Mesenchymal stem cell (in vitro differentiated cells and primary cell): ENCODE results near the gene GATAD2B.

ENCODE experiments used
- DNase-seq: peaks from one replicate; pipeline ENCODE4 v3.0.0-alpha.2; 2013
- H2AFZ ChIP-seq: one replicate; pipeline ENCODE4 v1.6.1; 2013; ENCODE audit warnings: low read depth, mild to moderate bottlenecking, control low read depth, inconsistent platforms, low read length, moderate library complexity
- H2AK5ac ChIP-seq: 2 replicates; pipeline ENCODE4 v1.6.1; 2013; ENCODE audit warnings: low read length, moderate library complexity, mild to moderate bottlenecking, inconsistent platforms; ENCODE audit not compliant: severe bottlenecking
- H2BK120ac ChIP-seq: one replicate; pipeline ENCODE4 v1.6.1; 2013; ENCODE audit warnings: low read depth, mild to moderate bottlenecking, inconsistent platforms, low read length, moderate library complexity
- H2BK12ac ChIP-seq, 2 experiments: one replicate each; pipeline ENCODE4 v1.6.1; 2013; ENCODE audit warnings: inconsistent platforms in 2 of 2, low read length in 2 of 2, mild to moderate bottlenecking in 2 of 2, moderate library complexity in 2 of 2, control low read depth in 1 of 2
- H2BK15ac ChIP-seq: one replicate; pipeline ENCODE4 v1.6.1; 2013; ENCODE audit warnings: mild to moderate bottlenecking, low read depth, inconsistent platforms; ENCODE audit not compliant: poor library complexity, severe bottlenecking
- H2BK5ac ChIP-seq: 2 replicates; pipeline ENCODE4 v1.6.1; 2013; ENCODE audit warnings: low read depth, mild to moderate bottlenecking, low read length, control low read depth, inconsistent platforms; ENCODE audit not compliant: poor library complexity, severe bottlenecking
- H3K14ac ChIP-seq, 2 experiments: one replicate each; pipeline ENCODE4 v1.6.1; 2013; ENCODE audit warnings: inconsistent platforms in 2 of 2, low read length in 2 of 2, control low read depth in 1 of 2, mild to moderate bottlenecking in 1 of 2, moderate library complexity in 1 of 2
- H3K18ac ChIP-seq, 2 experiments: one replicate each; pipeline ENCODE4 v1.6.1; 2013; ENCODE audit warnings: inconsistent platforms in 2 of 2, low read length in 2 of 2, control low read depth in 1 of 2, low read depth in 1 of 2, mild to moderate bottlenecking in 1 of 2
- H3K23ac ChIP-seq, 2 experiments: one replicate each; pipeline ENCODE4 v1.6.1; 2013; ENCODE audit warnings: inconsistent platforms in 2 of 2, low read length in 2 of 2, mild to moderate bottlenecking in 2 of 2, moderate library complexity in 2 of 2, control low read depth in 1 of 2
- H3K27ac ChIP-seq: 2 replicates; pipeline ENCODE4 v1.5.1; 2013; ENCODE audit warnings: mild to moderate bottlenecking, moderate library complexity, low read length, control low read depth, inconsistent platforms; ENCODE audit not compliant: poor library complexity, severe bottlenecking
- H3K27me3 ChIP-seq, 2 experiments: 2 replicates each; pipeline versions ENCODE4 v1.6.1 to v1.7.0; 2013; ENCODE audit warnings: low read length in 2 of 2, mild to moderate bottlenecking in 2 of 2, moderate library complexity in 2 of 2, control low read depth in 1 of 2, inconsistent platforms in 1 of 2; ENCODE audit not compliant: control insufficient read depth in 1 of 2, insufficient read depth in 1 of 2
- H3K36me3 ChIP-seq, 2 experiments: 2 replicates each; pipeline versions ENCODE4 v1.6.1 to v1.7.0; 2013; ENCODE audit warnings: low read length in 2 of 2, control low read depth in 1 of 2, inconsistent platforms in 1 of 2, low read depth in 1 of 2, mild to moderate bottlenecking in 1 of 2; ENCODE audit not compliant: insufficient read depth in 2 of 2, control insufficient read depth in 1 of 2
- H3K4ac ChIP-seq, 2 experiments: one replicate each; pipeline ENCODE4 v1.6.1; 2013; ENCODE audit warnings: inconsistent platforms in 2 of 2, low read length in 2 of 2, mild to moderate bottlenecking in 2 of 2, moderate library complexity in 2 of 2, control low read depth in 1 of 2, low read depth in 1 of 2
- H3K4me1 ChIP-seq: 2 replicates; pipeline ENCODE4 v1.6.1; 2013; ENCODE audit warnings: low read depth, low read length, control low read depth; ENCODE audit not compliant: control insufficient read depth, insufficient read depth
- H3K4me2 ChIP-seq: 2 replicates; pipeline ENCODE4 v1.6.1; 2013; ENCODE audit warnings: low read length, mild to moderate bottlenecking, inconsistent platforms; ENCODE audit not compliant: poor library complexity, severe bottlenecking
- H3K4me3 ChIP-seq, 2 experiments: 2 replicates each; pipeline versions ENCODE4 v1.5.1 to v1.7.0; 2013; ENCODE audit warnings: low read length in 2 of 2, mild to moderate bottlenecking in 2 of 2, control low read depth in 1 of 2, low read depth in 1 of 2; ENCODE audit not compliant: insufficient read depth in 1 of 2
- H3K79me1 ChIP-seq: replicated peaks from 2 replicates; pipeline ENCODE4 v1.6.1; 2013; ENCODE audit warnings: mild to moderate bottlenecking, control low read depth, low read length, inconsistent platforms; ENCODE audit not compliant: poor library complexity, severe bottlenecking
- H3K9ac ChIP-seq: 2 replicates; pipeline ENCODE4 v1.7.0; 2013; ENCODE audit warnings: mild to moderate bottlenecking, low read length, moderate library complexity
- H3K9me3 ChIP-seq: 2 replicates; pipeline ENCODE4 v1.7.0; 2013; ENCODE audit warnings: mild to moderate bottlenecking, low read length; ENCODE audit not compliant: control insufficient read depth
- H4K8ac ChIP-seq: one replicate; pipeline ENCODE4 v1.6.1; 2013; ENCODE audit warnings: inconsistent platforms, mild to moderate bottlenecking, low read length, moderate library complexity
- H4K91ac ChIP-seq: one replicate; pipeline ENCODE4 v1.6.1; 2013; ENCODE audit warnings: mild to moderate bottlenecking, low read length, inconsistent platforms
- WGBS: methylation state at CpG from one replicate; pipeline ENCODE4 v1.1.7; 2013; ENCODE audit warnings: mixed read lengths; 5-methylcytosine and 5-hydroxymethylcytosine counted together

Gene GATAD2B

DNA sequence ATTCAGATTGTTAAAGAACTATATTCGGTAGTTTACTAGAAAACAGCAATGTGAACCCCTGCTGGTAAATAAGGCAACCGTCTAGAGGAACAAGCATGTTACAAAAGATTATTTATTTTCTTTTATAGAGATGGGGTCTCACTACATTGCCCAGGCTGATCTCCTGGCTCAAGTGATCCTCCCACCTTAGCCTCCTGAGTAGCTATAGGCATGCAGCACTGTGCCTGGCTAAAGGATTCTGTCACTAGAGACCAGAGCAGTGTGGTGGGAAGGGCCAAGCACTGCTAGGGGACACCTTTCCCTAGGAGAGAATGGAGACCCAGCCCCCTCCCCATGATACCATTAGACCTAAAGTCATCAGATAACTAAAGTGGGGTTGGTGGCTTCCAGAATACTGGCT, 118.7 kb downstream of the GATAD2B start:
- Histone ChIP-seq H3K36me3 (peaks cover 35 to 60% of the 10 kb centered on the region in 2 experiments), H3K4me2 (no peak overlapping the region), H3K79me1 (peaks cover 9% of the 10 kb centered on the region), H3K9ac (peak overlapping the region; percentile 18), H2BK5ac (no peak overlapping the region), H3K27me3 (no peaks in the 10 kb centered on the region), H2BK15ac (no peak overlapping the region), H2BK120ac (no peak overlapping the region), H3K23ac (no peak overlapping the region), H3K4me3 (no peak overlapping the region), H2BK12ac (no peak overlapping the region), H3K4ac (no peak overlapping the region), H3K14ac (no peak overlapping the region), H3K9me3 (no peaks in the 10 kb centered on the region), H4K91ac (no peak overlapping the region), H4K8ac (no peak overlapping the region), H3K27ac (no peak overlapping the region), H3K4me1 (no peaks in the 10 kb centered on the region), H2AK5ac (no peak overlapping the region), H2AFZ (no peak overlapping the region), H3K18ac (no peak overlapping the region)
- 0% methylated on average over 1 of the region's 2 CpGs for WGBS
- no peak for DNase-seq

DNA sequence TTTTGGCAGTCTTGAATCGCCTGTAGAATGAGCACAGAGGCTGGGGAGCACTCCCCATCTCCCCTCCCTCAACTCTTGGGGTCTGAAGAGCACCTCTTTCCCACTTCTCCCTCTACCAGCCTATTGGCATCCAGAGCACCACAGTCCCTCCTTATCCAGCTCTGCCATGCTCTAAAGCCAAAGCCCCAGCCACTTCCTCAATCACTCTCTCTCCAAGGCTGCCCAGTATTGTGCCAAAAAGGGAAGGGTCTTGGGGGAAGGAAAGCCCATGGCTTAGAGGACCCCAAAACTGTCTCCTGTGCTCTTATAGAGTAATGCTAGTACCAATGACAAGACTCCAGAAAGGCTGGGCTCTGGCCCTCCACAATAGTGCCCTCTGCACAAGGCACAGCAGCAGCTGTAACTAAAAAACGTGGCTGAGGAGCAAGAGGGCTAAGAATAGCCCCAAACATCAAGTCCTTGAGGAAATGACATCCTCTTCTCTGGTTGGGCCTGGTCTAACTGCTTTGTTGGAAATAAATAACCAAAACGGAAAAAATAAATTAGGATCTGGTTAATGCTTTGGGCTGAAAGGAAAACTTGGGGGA, 119.2 kb downstream of the GATAD2B start:
- no peak overlapping the region for H2AFZ ChIP-seq
- no peak overlapping the region for H2BK5ac ChIP-seq
- no peak overlapping the region for H3K14ac ChIP-seq
- H3K27ac ChIP-seq, result no peak overlapping the region
- H3K36me3 ChIP-seq, result peaks cover 31 to 57% of the 10 kb centered on the region in 2 experiments
- no peak overlapping the region for H2BK120ac ChIP-seq
- H3K4me3 ChIP-seq, result no peak overlapping the region
- H4K8ac ChIP-seq, result no peak overlapping the region
- no peak overlapping the region for H3K23ac ChIP-seq
- H2BK12ac ChIP-seq, result no peak overlapping the region
- H3K9me3 ChIP-seq, result no peaks in the 10 kb centered on the region
- no peak overlapping the region for H3K9ac ChIP-seq
- 81% methylated on average over 3 of the region's 3 CpGs for WGBS
- no peak for DNase-seq
- no peak overlapping the region for H2BK15ac ChIP-seq
- H3K27me3 ChIP-seq, result no peaks in the 10 kb centered on the region
- H3K4me1 ChIP-seq, result no peaks in the 10 kb centered on the region
- no peak overlapping the region for H2AK5ac ChIP-seq
- no peak overlapping the region for H3K4ac ChIP-seq
- H3K18ac ChIP-seq, result no peak overlapping the region
- H3K79me1 ChIP-seq, result peaks cover 7% of the 10 kb centered on the region
- no peak overlapping the region for H4K91ac ChIP-seq
- H3K4me2 ChIP-seq, result no peak overlapping the region

DNA sequence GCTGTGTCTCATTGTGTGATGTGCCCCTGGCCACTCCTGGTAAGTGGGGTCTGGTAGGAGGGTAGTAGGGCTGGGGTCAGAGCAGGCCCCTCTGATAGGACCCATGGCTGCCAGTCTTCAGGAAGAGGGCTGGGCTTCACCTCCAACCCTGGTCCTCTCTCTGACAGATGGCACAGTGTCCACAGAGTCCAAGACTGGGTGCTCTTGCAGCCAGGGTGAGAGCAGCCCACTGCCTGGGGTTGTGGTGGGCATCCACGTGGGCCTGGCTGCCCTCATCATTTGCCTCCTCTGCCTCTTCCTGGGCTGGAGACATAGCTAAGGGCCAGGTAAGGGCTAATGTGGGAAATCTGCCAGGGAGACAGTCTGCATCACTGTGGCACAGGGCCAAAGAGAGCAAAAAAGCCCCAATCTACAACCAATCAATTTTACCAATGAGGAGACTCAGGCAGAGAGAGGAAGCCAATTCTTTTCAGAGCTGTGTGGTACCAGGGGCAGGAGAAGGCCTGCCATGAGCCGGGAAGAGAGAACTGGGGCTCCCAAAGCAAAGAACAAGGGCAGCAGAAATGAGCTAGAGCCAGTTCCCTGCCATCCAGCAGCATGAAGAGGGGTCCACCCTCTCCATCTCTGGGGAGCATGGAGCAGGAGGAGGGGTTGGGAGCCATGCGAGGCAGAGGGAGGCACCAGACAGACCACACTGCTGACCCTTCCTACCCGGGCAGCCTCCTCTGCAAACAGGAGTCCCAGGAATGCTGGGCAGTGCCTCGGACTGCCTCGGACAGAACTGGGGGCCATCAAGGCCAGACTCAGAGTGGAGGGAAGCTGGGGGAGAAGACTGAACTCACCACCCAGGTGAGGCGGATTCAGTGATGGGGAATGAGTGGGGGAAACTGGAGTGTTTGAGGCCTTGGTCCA, 120.7 kb downstream of the GATAD2B start:
- no peak overlapping the region for H2AK5ac ChIP-seq
- no peaks in the 10 kb centered on the region for H3K9me3 ChIP-seq
- no peak overlapping the region for H3K4me3 ChIP-seq
- H2BK15ac ChIP-seq, result no peak overlapping the region
- no peak overlapping the region for H2BK5ac ChIP-seq
- H3K4ac ChIP-seq, result no peak overlapping the region
- no peak overlapping the region for H3K9ac ChIP-seq
- no peak overlapping the region for H3K18ac ChIP-seq
- H4K8ac ChIP-seq, result no peak overlapping the region
- no peak for DNase-seq
- H2BK12ac ChIP-seq, result no peak overlapping the region
- H4K91ac ChIP-seq, result no peak overlapping the region
- H2BK120ac ChIP-seq, result no peak overlapping the region
- H3K27me3 ChIP-seq, result no peaks in the 10 kb centered on the region
- H3K4me2 ChIP-seq, result no peak overlapping the region
- peaks cover 18 to 50% of the 10 kb centered on the region in 2 experiments for H3K36me3 ChIP-seq
- no peak overlapping the region for H2AFZ ChIP-seq
- H3K27ac ChIP-seq, result no peak overlapping the region
- H3K14ac ChIP-seq, result no peak overlapping the region
- H3K79me1 ChIP-seq, result peaks cover 3% of the 10 kb centered on the region
- WGBS, result 95% methylated on average over 6 of the region's 7 CpGs
- no peaks in the 10 kb centered on the region for H3K4me1 ChIP-seq
- no peak overlapping the region for H3K23ac ChIP-seq

DNA sequence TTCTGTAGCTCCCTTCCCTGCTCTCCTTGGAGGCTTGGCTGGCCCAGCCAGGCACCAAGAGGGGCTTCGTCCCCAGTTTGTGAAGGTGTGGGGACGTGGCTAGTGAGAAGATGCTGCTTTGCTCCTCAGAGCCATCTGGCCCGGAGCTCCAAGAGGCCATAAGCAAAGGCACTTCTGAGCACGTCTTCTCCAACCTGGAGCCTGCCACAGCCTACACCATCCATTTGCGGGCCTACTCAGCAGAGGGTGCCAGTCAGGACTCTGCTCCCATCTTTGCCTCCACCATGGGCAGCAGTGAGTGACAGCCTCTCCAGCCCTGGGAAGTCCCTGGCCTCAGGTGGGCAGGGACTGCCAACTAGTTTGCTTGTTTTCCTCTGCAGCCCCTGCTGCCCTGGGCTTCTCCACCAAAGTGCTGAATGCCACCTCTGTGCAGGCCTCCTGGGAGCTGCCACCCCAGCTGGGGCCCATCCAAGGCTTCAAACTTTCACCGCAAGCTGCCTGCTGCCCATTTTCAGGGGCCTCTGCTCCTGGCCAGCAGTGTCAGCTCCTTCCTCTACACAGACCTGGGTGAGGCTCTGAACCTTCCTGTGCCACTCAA, 121.6 kb downstream of the GATAD2B start:
- Histone ChIP-seq H3K14ac (no peak overlapping the region), H4K8ac (no peak overlapping the region), H4K91ac (no peak overlapping the region), H2BK12ac (no peak overlapping the region), H3K9ac (no peak overlapping the region), H2BK5ac (no peak overlapping the region), H2BK15ac (no peak overlapping the region), H2BK120ac (no peak overlapping the region), H3K79me1 (peaks cover 3% of the 10 kb centered on the region), H2AFZ (no peak overlapping the region), H3K4ac (peak overlapping the region in 1 of 2 experiments; percentile 6), H3K27ac (no peak overlapping the region), H3K23ac (no peak overlapping the region), H3K4me3 (no peak overlapping the region), H3K36me3 (peaks cover 16 to 50% of the 10 kb centered on the region in 2 experiments), H2AK5ac (no peak overlapping the region), H3K18ac (no peak overlapping the region), H3K4me2 (no peak overlapping the region), H3K4me1 (no peaks in the 10 kb centered on the region), H3K9me3 (no peaks in the 10 kb centered on the region), H3K27me3 (no peaks in the 10 kb centered on the region)
- no peak for DNase-seq
- WGBS, result 95% methylated on average over 6 of the region's 6 CpGs
